Measurements from ENCODE around the gene DAND5. TPM values are rescaled to one million over a fixed set of nuclear protein-coding genes. Genes with fewer than 3 reads are reported as not detected.
A peak's percentile ranks its signal among the peaks of the same experiment; 100 is the strongest.

DAND5 gene
- total RNA-seq, 1 experiment from 2014 or later, result not detected

DNA sequence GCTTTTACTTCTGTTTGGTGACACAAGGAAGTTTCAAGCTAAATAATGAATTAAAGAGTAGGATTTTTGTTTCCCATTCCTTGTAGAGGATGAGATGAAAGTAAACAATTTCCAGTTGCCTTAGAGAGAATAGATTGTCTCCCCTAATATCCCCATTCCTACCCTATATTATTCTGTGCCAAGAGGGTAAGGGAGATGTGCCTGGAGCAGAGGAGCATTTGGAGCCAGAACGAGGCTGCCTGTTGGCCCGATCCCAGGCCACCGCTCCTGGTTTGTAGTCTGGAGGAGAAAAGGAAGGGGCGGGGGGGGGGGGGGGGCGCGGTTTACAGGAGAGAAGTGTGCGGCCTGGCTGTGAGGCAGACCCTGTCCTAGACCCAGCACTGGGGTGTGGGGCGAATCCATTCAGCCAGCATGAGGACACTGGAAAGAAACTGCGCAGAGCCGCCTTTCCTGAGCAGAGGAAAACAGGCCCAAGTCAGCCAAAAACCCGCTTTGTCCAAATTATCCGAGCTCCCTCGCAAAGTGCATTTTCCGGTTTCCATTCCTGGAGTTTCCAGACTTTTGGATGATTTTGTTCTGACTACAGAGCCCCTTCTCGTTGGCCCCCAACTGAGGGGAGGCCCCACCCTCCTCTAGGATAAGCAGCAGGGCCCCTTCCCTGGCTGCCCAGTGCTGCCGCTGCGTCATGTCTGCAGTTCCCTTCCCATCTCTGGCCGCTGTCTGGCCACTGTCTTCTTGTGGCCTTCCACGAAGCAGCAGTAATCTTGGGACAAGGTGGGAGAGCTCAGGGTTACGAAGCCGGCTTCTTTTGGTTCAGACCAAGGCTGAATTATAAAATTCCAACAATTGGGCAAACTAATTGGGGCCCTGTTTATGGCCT lies 48.9 kb downstream of the DAND5 start:
- POLR2A ChIA-PET, result no interaction called here
- no peak for TF ChIP-seq CTCF (IDR thresholded peaks at IDR 0.05; ENCODE audit: unreplicated experiment)
- Mint-ChIP-seq H3K36me3 (ENCODE audit: insufficient read depth, unreplicated experiment) (peaks cover 6% of the 10 kb centered on the region), H3K4me1 (ENCODE audit: insufficient read depth, unreplicated experiment) (peaks cover 58% of the 10 kb centered on the region), H3K27ac (ENCODE audit: low read depth, unreplicated experiment) (peak overlapping the region; percentile 41), H3K27me3 (ENCODE audit: insufficient read depth, unreplicated experiment) (no peaks in the 10 kb centered on the region), H3K4me3 (ENCODE audit: unreplicated experiment) (no peak overlapping the region), H3K9me3 (ENCODE audit: unreplicated experiment) (no peaks in the 10 kb centered on the region)
- CTCF ChIA-PET, result interaction anchor here (0.6 to 1.6 kb wide), 4 partner anchors 12 to 75 kb away, joined by 3 to 4 read pairs (median 3); no protein-coding TSS in a partner anchor
- intact Hi-C loops (cut with micrococcal nuclease), result no loop called here
- BruUV-seq (replicated peaks), result no TSS peak
- no peak for DNase-seq (ENCODE audit: unreplicated experiment)

DNA sequence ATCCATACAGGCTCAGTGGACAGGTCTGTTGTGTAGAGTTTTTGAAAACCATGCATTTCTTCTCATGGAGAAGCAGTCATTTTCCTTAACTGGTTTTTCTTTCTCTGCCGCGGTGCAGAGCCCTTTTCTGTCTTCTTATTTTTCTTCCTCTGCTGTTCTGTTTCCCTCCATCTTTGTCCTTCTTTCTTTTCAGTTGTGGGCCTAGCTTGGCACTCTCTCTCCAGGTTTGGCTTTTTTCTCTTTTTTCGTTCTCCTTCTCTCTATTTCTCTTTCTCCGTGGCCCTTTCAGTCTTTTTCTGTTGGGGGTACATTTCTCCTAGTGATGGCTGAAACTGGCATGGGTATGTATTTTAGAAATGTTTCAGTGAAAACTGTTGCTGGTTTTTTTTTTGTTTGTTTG lies 50.0 kb downstream of the DAND5 start:
- CTCF ChIA-PET, result no interaction called here
- Mint-ChIP-seq H3K4me1 (ENCODE audit: insufficient read depth, unreplicated experiment) (peaks cover 55% of the 10 kb centered on the region), H3K9me3 (ENCODE audit: unreplicated experiment) (no peaks in the 10 kb centered on the region), H3K27me3 (ENCODE audit: insufficient read depth, unreplicated experiment) (no peaks in the 10 kb centered on the region), H3K27ac (ENCODE audit: low read depth, unreplicated experiment) (no peak overlapping the region), H3K36me3 (ENCODE audit: insufficient read depth, unreplicated experiment) (peaks cover 5% of the 10 kb centered on the region), H3K4me3 (ENCODE audit: unreplicated experiment) (no peak overlapping the region)
- POLR2A ChIA-PET, result no interaction called here
- intact Hi-C loops (cut with micrococcal nuclease), result no loop called here
- BruUV-seq (replicated peaks), result no TSS peak
- DNase-seq (ENCODE audit: unreplicated experiment), result no peak
- TF ChIP-seq CTCF (IDR thresholded peaks at IDR 0.05; ENCODE audit: unreplicated experiment), result no peak

- Mint-ChIP-seq H3K9me3 (ENCODE audit: unreplicated experiment) (no peaks in the 10 kb centered on the region), H3K4me3 (ENCODE audit: unreplicated experiment) (no peak overlapping the region), H3K27me3 (ENCODE audit: insufficient read depth, unreplicated experiment) (no peaks in the 10 kb centered on the region), H3K27ac (ENCODE audit: low read depth, unreplicated experiment) (no peak overlapping the region), H3K36me3 (ENCODE audit: insufficient read depth, unreplicated experiment) (no peaks in the 10 kb centered on the region), H3K4me1 (ENCODE audit: insufficient read depth, unreplicated experiment) (peaks cover 55% of the 10 kb centered on the region)
- no TSS peak for BruUV-seq (replicated peaks)
- ChIA-PET POLR2A (no interaction called here), CTCF (no interaction called here)
- intact Hi-C loops (cut with micrococcal nuclease), result loop anchor here (5.0 kb wide), 1 partner anchor 42 kb away; no protein-coding TSS in a partner anchor
- TF ChIP-seq CTCF (IDR thresholded peaks at IDR 0.05; ENCODE audit: unreplicated experiment), result no peak
- no peak for DNase-seq (ENCODE audit: unreplicated experiment)
Measured at GRCh38 chr19:13020002-13020414, 50.6 kb downstream of the DAND5 start.

GRCh38 chr19:13022111-13022858 lies 52.9 kb downstream of the DAND5 start:
- Mint-ChIP-seq H3K27me3 (ENCODE audit: insufficient read depth, unreplicated experiment) (no peaks in the 10 kb centered on the region), H3K4me1 (ENCODE audit: insufficient read depth, unreplicated experiment) (peaks cover 55% of the 10 kb centered on the region), H3K4me3 (ENCODE audit: unreplicated experiment) (peak overlapping the region; percentile 69), H3K27ac (ENCODE audit: low read depth, unreplicated experiment) (peak overlapping the region; percentile 69), H3K9me3 (ENCODE audit: unreplicated experiment) (no peaks in the 10 kb centered on the region), H3K36me3 (ENCODE audit: insufficient read depth, unreplicated experiment) (peaks cover 6% of the 10 kb centered on the region)
- intact Hi-C loops (cut with micrococcal nuclease), result loop anchor here (5.0 kb wide), 1 partner anchor 40 kb away; no protein-coding TSS in a partner anchor
- POLR2A ChIA-PET, result interaction anchor here (0.6 to 2.4 kb wide), 5 partner anchors 8 to 304 kb away, joined by 3 to 30 read pairs (median 7); no protein-coding TSS in a partner anchor
- TF ChIP-seq CTCF (IDR thresholded peaks at IDR 0.05; ENCODE audit: unreplicated experiment), result no peak
- BruUV-seq (replicated peaks), result no TSS peak
- CTCF ChIA-PET, result interaction anchor here (0.9 to 2.3 kb wide), 4 partner anchors 9 to 94 kb away, joined by 3 to 8 read pairs (median 6); partner anchors contain the start of gene TRMT1
- DNase-seq (ENCODE audit: unreplicated experiment), result no peak

All from MCF 10A (cell line).